Activated naive CD4-positive, alpha-beta T cell treated with anti-CD3 and anti-CD28 coated beads, Interleukin-2, amount 50 U/mL, for 16 hours (primary cell): Measurements from ENCODE around the gene C1GALT1.
"Not testable (repeated sequence)": the region's sequence is repeated elsewhere in the genome, so short reads cannot be mapped to it uniquely, and the experiment has no call there.

Source experiments
- DNase-seq: peaks from one replicate; pipeline ENCODE4 v3.0.0-alpha.2; 2020

Gene C1GALT1

GRCh38 chr7:7182156-7183060 is at the start of gene C1GALT1:
Gene C1GALT1 (plus strand): TSS chr7:7182544. CDS start chr7:7234320, 51,776 bp downstream.
- peak; percentile 99 for DNase-seq

GRCh38 chr7:7134046-7134445 is 48.3 kb upstream of the C1GALT1 start:
- DNase-seq: no peak

- DNase-seq: no peak
Observed at GRCh38 chr7:7135074-7135473, 47.3 kb upstream of the C1GALT1 start.

GRCh38 chr7:7135924-7136323 is 46.4 kb upstream of the C1GALT1 start:
- not testable (repeated sequence) for DNase-seq

- no peak for DNase-seq
Observed at GRCh38 chr7:7136466-7137381, 45.6 kb upstream of the C1GALT1 start.

- no peak for DNase-seq
Observed at GRCh38 chr7:7138897-7139296, 43.4 kb upstream of the C1GALT1 start.

GRCh38 chr7:7143404-7143803 is 38.9 kb upstream of the C1GALT1 start:
- not testable (repeated sequence) for DNase-seq

GRCh38 chr7:7145151-7145550 is 37.2 kb upstream of the C1GALT1 start:
- DNase-seq: not testable (repeated sequence)

GRCh38 chr7:7146837-7147236 is 35.5 kb upstream of the C1GALT1 start:
- DNase-seq: no peak

GRCh38 chr7:7148798-7149481 is 33.4 kb upstream of the C1GALT1 start:
- DNase-seq: no peak

- DNase-seq: no peak
Observed at GRCh38 chr7:7151285-7151684, 31.1 kb upstream of the C1GALT1 start.

GRCh38 chr7:7151865-7152264 is 30.5 kb upstream of the C1GALT1 start:
- no peak for DNase-seq

GRCh38 chr7:7152315-7152714 is 30.0 kb upstream of the C1GALT1 start:
- no peak for DNase-seq

GRCh38 chr7:7154355-7154754 is 28.0 kb upstream of the C1GALT1 start:
- DNase-seq: not testable (repeated sequence)

GRCh38 chr7:7156663-7157062 is 25.7 kb upstream of the C1GALT1 start:
- DNase-seq: no peak

- DNase-seq: peak; percentile 12
Observed at GRCh38 chr7:7157177-7157886, 25.0 kb upstream of the C1GALT1 start.

- DNase-seq: no peak
Observed at GRCh38 chr7:7157887-7158271, 24.5 kb upstream of the C1GALT1 start.

GRCh38 chr7:7159063-7159658 is 23.2 kb upstream of the C1GALT1 start:
- no peak for DNase-seq

GRCh38 chr7:7164591-7164990 is 17.8 kb upstream of the C1GALT1 start:
- DNase-seq: no peak

GRCh38 chr7:7165372-7165771 is 17.0 kb upstream of the C1GALT1 start:
- no peak for DNase-seq

GRCh38 chr7:7166318-7166717 is 16.0 kb upstream of the C1GALT1 start:
- DNase-seq: no peak

- no peak for DNase-seq
Observed at GRCh38 chr7:7169296-7169695, 13.0 kb upstream of the C1GALT1 start.
